Tongue (tissue), 2 donors: ENCODE results near the gene DAAM1. TPM values are rescaled to one million over a fixed set of nuclear protein-coding genes. Genes with fewer than 3 reads are reported as not detected.

ENCODE experiments used
- DNase-seq: peaks from one replicate; pipeline ENCODE4 v3.0.0-alpha.2; 2015
- total RNA-seq: library from RNA; depleted of rRNA; stranded (reverse); fragments of >200 nt; gene quantifications from one replicate; pipeline ENCODE4 v1.2.3, GENCODE V29; 2014

DAAM1 gene
- total RNA-seq, 1 donor from 2014 or later: 84.7 TPM

- peak; percentile 59 for DNase-seq
Measured at GRCh38 chr14:59256331-59256730, 67.9 kb downstream of the DAAM1 start.

GRCh38 chr14:59261334-59261733 is 72.9 kb downstream of the DAAM1 start:
- no peak for DNase-seq

- DNase-seq: no peak
Measured at GRCh38 chr14:59262717-59263454, 74.4 kb downstream of the DAAM1 start.

- no peak for DNase-seq
Measured at GRCh38 chr14:59265808-59266207, 77.3 kb downstream of the DAAM1 start.

GRCh38 chr14:59267046-59267445 is 78.6 kb downstream of the DAAM1 start:
- DNase-seq: no peak

GRCh38 chr14:59268011-59268410 is 79.5 kb downstream of the DAAM1 start:
- no peak for DNase-seq

- no peak for DNase-seq
Measured at GRCh38 chr14:59268858-59269257, 80.4 kb downstream of the DAAM1 start.

GRCh38 chr14:59269466-59269865 is 81.0 kb downstream of the DAAM1 start:
- DNase-seq: no peak

GRCh38 chr14:59271256-59271655 is 82.8 kb downstream of the DAAM1 start:
- DNase-seq: no peak

- no peak for DNase-seq
Measured at GRCh38 chr14:59271734-59272133, 83.3 kb downstream of the DAAM1 start.

GRCh38 chr14:59272633-59273032 is 84.2 kb downstream of the DAAM1 start:
- no peak for DNase-seq

GRCh38 chr14:59273737-59274136 is 85.3 kb downstream of the DAAM1 start:
- DNase-seq: no peak

- no peak for DNase-seq
Measured at GRCh38 chr14:59274991-59275391, 86.5 kb downstream of the DAAM1 start.

GRCh38 chr14:59275668-59276067 is 87.2 kb downstream of the DAAM1 start:
- DNase-seq: no peak

- no peak for DNase-seq
Measured at GRCh38 chr14:59276235-59276634, 87.8 kb downstream of the DAAM1 start.

GRCh38 chr14:59277659-59278058 is 89.2 kb downstream of the DAAM1 start:
- no peak for DNase-seq

- DNase-seq: no peak
Measured at GRCh38 chr14:59278111-59278510, 89.6 kb downstream of the DAAM1 start.

GRCh38 chr14:59280961-59281360 is 92.5 kb downstream of the DAAM1 start:
- no peak for DNase-seq

GRCh38 chr14:59281609-59282377 is 93.3 kb downstream of the DAAM1 start:
- DNase-seq: no peak

GRCh38 chr14:59282378-59282765 is 93.9 kb downstream of the DAAM1 start:
- DNase-seq: no peak

GRCh38 chr14:59283361-59283760 is 94.9 kb downstream of the DAAM1 start:
- no peak for DNase-seq

- no peak for DNase-seq
Measured at GRCh38 chr14:59284059-59284458, 95.6 kb downstream of the DAAM1 start.

GRCh38 chr14:59292028-59292427 is 103.6 kb downstream of the DAAM1 start:
- DNase-seq: no peak
